ENCODE measurements around the gene HOXD10. TPM values are rescaled to one million over a fixed set of nuclear protein-coding genes. Genes with fewer than 3 reads are reported as not detected.

HOXD10 gene
- total and polyA plus RNA-seq, 4 donors: not detected

GRCh38 chr2:176133389-176133788 lies 16.8 kb downstream of the HOXD10 start:
- TF ChIP-seq NR2F2 (IDR thresholded peaks at IDR 0.05) (no peak), ZBTB33 (IDR thresholded peaks at IDR 0.05) (no peak), TAF1 (conservative IDR thresholded peaks at IDR 0.05) (no peak), JUND (IDR thresholded peaks at IDR 0.05) (no peak), FOXA2 (IDR thresholded peaks at IDR 0.05) (no peak), GABPA (IDR thresholded peaks at IDR 0.05 in 1 of 2, conservative IDR thresholded peaks at IDR 0.05 in 1 of 2) (no peak), EGR1 (IDR thresholded peaks at IDR 0.05; ENCODE audit: low read depth in 2 of 2) (no peak), FOXA1 (IDR thresholded peaks at IDR 0.05) (no peak), RAD21 (IDR thresholded peaks at IDR 0.05) (no peak), REST (IDR thresholded peaks at IDR 0.05) (no peak), ATF3 (IDR thresholded peaks at IDR 0.05) (no peak), SP1 (IDR thresholded peaks at IDR 0.05) (no peak), HNF4A (conservative IDR thresholded peaks at IDR 0.05) (no peak)
- TF ChIP-seq, protein P1, sequence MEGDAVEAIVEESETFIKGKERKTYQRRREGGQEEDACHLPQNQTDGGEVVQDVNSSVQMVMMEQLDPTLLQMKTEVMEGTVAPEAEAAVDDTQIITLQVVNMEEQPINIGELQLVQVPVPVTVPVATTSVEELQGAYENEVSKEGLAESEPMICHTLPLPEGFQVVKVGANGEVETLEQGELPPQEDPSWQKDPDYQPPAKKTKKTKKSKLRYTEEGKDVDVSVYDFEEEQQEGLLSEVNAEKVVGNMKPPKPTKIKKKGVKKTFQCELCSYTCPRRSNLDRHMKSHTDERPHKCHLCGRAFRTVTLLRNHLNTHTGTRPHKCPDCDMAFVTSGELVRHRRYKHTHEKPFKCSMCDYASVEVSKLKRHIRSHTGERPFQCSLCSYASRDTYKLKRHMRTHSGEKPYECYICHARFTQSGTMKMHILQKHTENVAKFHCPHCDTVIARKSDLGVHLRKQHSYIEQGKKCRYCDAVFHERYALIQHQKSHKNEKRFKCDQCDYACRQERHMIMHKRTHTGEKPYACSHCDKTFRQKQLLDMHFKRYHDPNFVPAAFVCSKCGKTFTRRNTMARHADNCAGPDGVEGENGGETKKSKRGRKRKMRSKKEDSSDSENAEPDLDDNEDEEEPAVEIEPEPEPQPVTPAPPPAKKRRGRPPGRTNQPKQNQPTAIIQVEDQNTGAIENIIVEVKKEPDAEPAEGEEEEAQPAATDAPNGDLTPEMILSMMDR (IDR thresholded peaks at IDR 0.05; ENCODE audit: low read depth, low read length, missing input control): no peak
- TF ChIP-seq, protein P2, sequence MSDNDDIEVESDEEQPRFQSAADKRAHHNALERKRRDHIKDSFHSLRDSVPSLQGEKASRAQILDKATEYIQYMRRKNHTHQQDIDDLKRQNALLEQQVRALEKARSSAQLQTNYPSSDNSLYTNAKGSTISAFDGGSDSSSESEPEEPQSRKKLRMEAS (IDR thresholded peaks at IDR 0.05): no peak
- Histone ChIP-seq H3K36me3 (ENCODE audit: control insufficient read depth in 4 of 4, insufficient read depth in 3 of 4, low read depth in 1 of 4, low read length in 3 of 4) (no peaks in the 10 kb centered on the region), H3K27me3 (ENCODE audit: control insufficient read depth in 4 of 4, insufficient read depth in 4 of 4, low read length in 3 of 4) (peaks cover 10 to 62% (median 20%) of the 10 kb centered on the region in 4 donors), H3K4me1 (ENCODE audit: control insufficient read depth in 4 of 4, insufficient read depth in 4 of 4, low read length in 3 of 4) (peaks cover 4 to 22% (median 12%) of the 10 kb centered on the region in 4 donors), H3K27ac (ENCODE audit: low read depth in 1 of 2, low read length in 2 of 2) (no peak overlapping the region), H3K9me3 (ENCODE audit: control insufficient read depth in 4 of 4, low read length in 3 of 4) (peaks cover 0 to 11% (median 0%) of the 10 kb centered on the region in 4 donors), H3K9ac (ENCODE audit: low read depth in 1 of 2, low read length in 2 of 2) (no peak overlapping the region), H3K4me3 (ENCODE audit: low read depth in 1 of 3, low read length in 3 of 3) (no peak overlapping the region)
- no peak for DNase-seq (ENCODE audit: low spot score)

GRCh38 chr2:176134035-176134434 lies 17.5 kb downstream of the HOXD10 start:
- TF ChIP-seq, protein P2 (IDR thresholded peaks at IDR 0.05): no peak
- TF ChIP-seq ATF3 (IDR thresholded peaks at IDR 0.05): no peak
- no peak for TF ChIP-seq NR2F2 (IDR thresholded peaks at IDR 0.05)
- TF ChIP-seq GABPA (IDR thresholded peaks at IDR 0.05 in 1 of 2, conservative IDR thresholded peaks at IDR 0.05 in 1 of 2): no peak
- no peak for TF ChIP-seq FOXA2 (IDR thresholded peaks at IDR 0.05)
- TF ChIP-seq YY1 (IDR thresholded peaks at IDR 0.05): no peak
- TF ChIP-seq RXRA (IDR thresholded peaks at IDR 0.05): no peak
- no peak for TF ChIP-seq RAD21 (IDR thresholded peaks at IDR 0.05)
- H3K36me3 ChIP-seq (ENCODE audit: control insufficient read depth in 4 of 4, insufficient read depth in 3 of 4, low read depth in 1 of 4, low read length in 3 of 4): no peaks in the 10 kb centered on the region
- DNase-seq (ENCODE audit: low spot score): no peak
- H3K9me3 ChIP-seq (ENCODE audit: control insufficient read depth in 4 of 4, low read length in 3 of 4): peaks cover 0 to 11% (median 0%) of the 10 kb centered on the region in 4 donors
- H3K4me1 ChIP-seq (ENCODE audit: control insufficient read depth in 4 of 4, insufficient read depth in 4 of 4, low read length in 3 of 4): peaks cover 4 to 22% (median 11%) of the 10 kb centered on the region in 4 donors
- H3K27me3 ChIP-seq (ENCODE audit: control insufficient read depth in 4 of 4, insufficient read depth in 4 of 4, low read length in 3 of 4): peaks cover 10 to 64% (median 24%) of the 10 kb centered on the region in 4 donors
- H3K27ac ChIP-seq (ENCODE audit: low read depth in 1 of 2, low read length in 2 of 2): no peak overlapping the region
- WGBS: 20% methylated on average over 4 of the region's 4 CpGs
- no peak overlapping the region for H3K9ac ChIP-seq (ENCODE audit: low read depth in 1 of 2, low read length in 2 of 2)
- no peak overlapping the region for H3K4me3 ChIP-seq (ENCODE audit: low read depth in 1 of 3, low read length in 3 of 3)
